IPS-18c (cell line): ENCODE data around the gene LRIG1.

Source experiments
- H3K4me3 ChIP-seq: 2 replicates; pipeline ENCODE4 v1.7.0; 2013; ENCODE audit warnings: low read depth, mild to moderate bottlenecking, low read length, moderate library complexity; ENCODE audit not compliant: insufficient read depth
- H3K9me3 ChIP-seq: one replicate; pipeline ENCODE4 v1.6.1; 2013; ENCODE audit warnings: mild to moderate bottlenecking, low read length, moderate library complexity; ENCODE audit not compliant: control insufficient read depth, insufficient read depth

Gene LRIG1

GRCh38 chr3:66344848-66345578 is 155.8 kb downstream of the LRIG1 start:
- H3K9me3 ChIP-seq, result no peaks in the 10 kb centered on the region
- no peak overlapping the region for H3K4me3 ChIP-seq

GRCh38 chr3:66344391-66344811 is 156.4 kb downstream of the LRIG1 start:
- no peaks in the 10 kb centered on the region for H3K9me3 ChIP-seq
- no peak overlapping the region for H3K4me3 ChIP-seq

GRCh38 chr3:66342717-66343356 is 158.0 kb downstream of the LRIG1 start:
- Histone ChIP-seq H3K9me3 (no peaks in the 10 kb centered on the region), H3K4me3 (no peak overlapping the region)

- Histone ChIP-seq H3K9me3 (no peaks in the 10 kb centered on the region), H3K4me3 (no peak overlapping the region)
These were observed 161.9 kb downstream of the LRIG1 start for GRCh38 chr3:66338927-66339326.

GRCh38 chr3:66336333-66336766 is 164.5 kb downstream of the LRIG1 start:
- Histone ChIP-seq H3K9me3 (no peaks in the 10 kb centered on the region), H3K4me3 (no peak overlapping the region)

- no peaks in the 10 kb centered on the region for H3K9me3 ChIP-seq
- H3K4me3 ChIP-seq, result no peak overlapping the region
These were observed 165.2 kb downstream of the LRIG1 start for GRCh38 chr3:66335671-66336070.
